ENCODE data around the gene IL3.

- TF ChIP-seq POLR2A (IDR thresholded peaks at IDR 0.05) (no peak), CTCF (IDR thresholded peaks at IDR 0.05) (no peak)
Observed at GRCh38 chr5:132071338-132071707, 10.9 kb downstream of the IL3 start.
